A549 (cell line): Measurements from ENCODE around the gene CAMTA1. TPM values are rescaled to one million over a fixed set of nuclear protein-coding genes. Genes with fewer than 3 reads are reported as not detected.

ENCODE experiments used
- ATAC-seq, 2 experiments: fragments of 200-7000 bp in 1 of 2; fragments of >200 bp in 1 of 2; cut with Nextera tagmentation in 1 of 2; cut with Tn5 transposase in 1 of 2; 3 replicates each; pipeline versions ENCODE4 v1.8.0 to v1.9.1; 2018 to 2020; ENCODE audit warnings: mild to moderate bottlenecking in 1 of 2, moderate library complexity in 1 of 2
- CTCF ChIA-PET: fragments of 300-600 bp; sonication (Branson Sonifier 250); formaldehyde crosslinking; extraction: SDS; loops from one replicate; lab custom pipeline; 2021; ENCODE audit warnings: antibody characterized with exemption, inconsistent platforms; lab: Yijun Ruan, JAX
- POLR2A ChIA-PET: fragments of 350-600 bp; formaldehyde crosslinking; extraction: SDS; loops from one replicate; lab custom pipeline; 2021; ENCODE audit warnings: antibody characterized with exemption, inconsistent platforms; lab: Yijun Ruan, JAX
- DNase-seq, 2 experiments: peaks; one replicate each; pipeline versions ENCODE4 v3.0.0 to v3.0.0-alpha.2; 2011 to 2016; ENCODE audit warnings: low read depth in 1 of 2, low spot score in 1 of 2
- FAIRE-seq: peaks from 2 replicates; lab custom pipeline; 2011; peaks lifted over from hg19 to GRCh38; lab: Jason Lieb, UNC
- H3K27ac ChIP-seq, 2 experiments: fragments of >200 bp; sonication (Bioruptor Twin); formaldehyde crosslinking; 3 replicates each; pipeline ENCODE4 v1.5.1; 2016 to 2017
- H3K4me1 ChIP-seq: fragments of >200 bp; sonication (Bioruptor Twin); formaldehyde crosslinking; 3 replicates; pipeline ENCODE4 v1.6.1; 2016
- H3K4me2 ChIP-seq: fragments of >200 bp; sonication (Bioruptor Twin); formaldehyde crosslinking; 3 replicates; pipeline ENCODE4 v1.6.1; 2016
- H3K4me3 ChIP-seq: fragments of >200 bp; sonication (Bioruptor Twin); formaldehyde crosslinking; 3 replicates; pipeline ENCODE4 v1.5.1; 2016
- H3K9me3 ChIP-seq: fragments of >200 bp; sonication (Bioruptor Twin); formaldehyde crosslinking; 3 replicates; pipeline ENCODE4 v1.6.1; 2016
- BHLHE40 ChIP-seq: IDR thresholded peaks from 2 replicates; pipeline ENCODE4 v1.6.1; 2012; ENCODE audit warnings: low read depth, low read length, inconsistent platforms
- CBX8 ChIP-seq: fragments of 200-600 bp; sonication (generic); IDR thresholded peaks from 2 replicates; pipeline ENCODE4 v1.6.1; 2016
- CEBPB ChIP-seq, 2 experiments: fragments of >200 bp in 1 of 2; sonication (Bioruptor Twin) in 1 of 2; formaldehyde crosslinking in 1 of 2; IDR thresholded peaks; 2 replicates each; pipeline ENCODE4 v1.6.1; 2012 to 2016
- EHF ChIP-seq: fragments of 250-450 bp; sonication (Bioruptor Pico); IDR thresholded peaks from 2 replicates; pipeline ENCODE4 v1.5.0; 2020; ENCODE audit warnings: mild to moderate bottlenecking
- EHMT2 ChIP-seq: fragments of 200-600 bp; sonication (generic); IDR thresholded peaks from 2 replicates; pipeline ENCODE4 v1.6.1; 2016; ENCODE audit warnings: antibody characterized with exemption, low read depth, mild to moderate bottlenecking, moderate library complexity
- EP300 ChIP-seq, 2 experiments: fragments of >200 bp; sonication (Bioruptor Twin); formaldehyde crosslinking; IDR thresholded peaks; 2 replicates in 1 of 2; 3 replicates in 1 of 2; pipeline ENCODE4 v1.6.1; 2016 to 2017
- ESRRA ChIP-seq: fragments of 150-350 bp; IDR thresholded peaks from 2 replicates; pipeline ENCODE4 v1.6.1; 2014; ENCODE audit warnings: mild to moderate bottlenecking, low read length, borderline replicate concordance
- FOSB ChIP-seq: fragments of 250-450 bp; sonication (Bioruptor Pico); IDR thresholded peaks from 2 replicates; pipeline ENCODE4 v1.5.0; 2020; ENCODE audit warnings: mild to moderate bottlenecking, moderate library complexity
- FOSL2 ChIP-seq, 2 experiments: fragments of 450-650 bp in 1 of 2; fragments of >200 bp in 1 of 2; sonication (Bioruptor Twin) in 1 of 2; formaldehyde crosslinking; IDR thresholded peaks; 2 replicates each; pipeline versions ENCODE4 v1.5.0 to v1.6.1; 2016 to 2020; ENCODE audit warnings: mild to moderate bottlenecking in 1 of 2, moderate library complexity in 1 of 2
- GATA3 ChIP-seq: IDR thresholded peaks from 2 replicates; pipeline ENCODE4 v1.6.1; 2012; ENCODE audit warnings: borderline replicate concordance
- HDAC2 ChIP-seq: fragments of 200-600 bp; sonication (generic); IDR thresholded peaks from 2 replicates; pipeline ENCODE4 v1.6.1; 2016
- KDM1A ChIP-seq: fragments of 200-600 bp; sonication (generic); IDR thresholded peaks from 2 replicates; pipeline ENCODE4 v1.6.1; 2016; ENCODE audit warnings: low read depth, mild to moderate bottlenecking
- KDM5A ChIP-seq: fragments of 200-600 bp; sonication (generic); IDR thresholded peaks from 2 replicates; pipeline ENCODE4 v1.6.1; 2016; ENCODE audit warnings: antibody characterized with exemption, mild to moderate bottlenecking
- MAFK ChIP-seq: fragments of 450-650 bp; IDR thresholded peaks from 2 replicates; pipeline ENCODE4 v1.6.1; 2014; ENCODE audit not compliant: partially characterized antibody
- MAZ ChIP-seq: fragments of 150-350 bp; IDR thresholded peaks from 2 replicates; pipeline ENCODE4 v1.6.1; 2014; ENCODE audit warnings: antibody characterized with exemption, low read depth, low read length, borderline replicate concordance
- MYC ChIP-seq: IDR thresholded peaks from 2 replicates; pipeline ENCODE4 v1.6.1; 2012; ENCODE audit warnings: mild to moderate bottlenecking, inconsistent platforms, low read length, improper control_type of control experiment, borderline replicate concordance
- NR3C1 ChIP-seq: fragments of >200 bp; sonication (Bioruptor Twin); formaldehyde crosslinking; IDR thresholded peaks from 3 replicates; pipeline ENCODE4 v1.6.1; 2017
- PHF8 ChIP-seq: fragments of 200-600 bp; sonication (generic); IDR thresholded peaks from 2 replicates; pipeline ENCODE4 v1.6.1; 2016; ENCODE audit warnings: low read depth, mild to moderate bottlenecking, antibody characterized with exemption, moderate library complexity, borderline replicate concordance
- RAD21 ChIP-seq, 2 experiments: fragments of >200 bp in 1 of 2; sonication (Bioruptor Twin) in 1 of 2; formaldehyde crosslinking in 1 of 2; IDR thresholded peaks in 1 of 2; conservative IDR thresholded peaks in 1 of 2; 2 replicates in 1 of 2; 3 replicates in 1 of 2; pipeline ENCODE4 v1.6.1; 2012 to 2018; ENCODE audit warnings: inconsistent platforms in 1 of 2
- RARB ChIP-seq: fragments of 250-450 bp; sonication (Bioruptor Pico); IDR thresholded peaks from 2 replicates; pipeline ENCODE4 v1.8.0; 2021; ENCODE audit warnings: mild to moderate bottlenecking, moderate library complexity
- REST ChIP-seq: fragments of 200-600 bp; sonication (generic); IDR thresholded peaks from 2 replicates; pipeline ENCODE4 v1.6.1; 2016; ENCODE audit warnings: antibody characterized with exemption, mild to moderate bottlenecking, moderate library complexity
- RNF2 ChIP-seq: fragments of 200-600 bp; sonication (generic); IDR thresholded peaks from 2 replicates; pipeline ENCODE4 v1.6.1; 2016; ENCODE audit warnings: low read depth, mild to moderate bottlenecking, antibody characterized with exemption, moderate library complexity, borderline replicate concordance
- SREBF2 ChIP-seq: fragments of 450-650 bp; IDR thresholded peaks from 2 replicates; pipeline ENCODE4 v1.6.1; 2014; ENCODE audit warnings: mild to moderate bottlenecking, moderate library complexity
- ZC3H11A ChIP-seq: fragments of 450-650 bp; IDR thresholded peaks from 2 replicates; pipeline ENCODE4 v1.6.1; 2014; ENCODE audit warnings: antibody characterized with exemption, mild to moderate bottlenecking
- WGBS: methylation state at CpG from one replicate; pipeline ENCODE4 v1.1.6; 2017; ENCODE audit errors: missing lambda C conversion rate; 5-methylcytosine and 5-hydroxymethylcytosine counted together
- polyA plus RNA-seq, 4 experiments: library from polyadenylated mRNA; depleted of rRNA in 3 of 4; stranded (reverse); fragments of >200 nt; fragmentation: RNase III in 1 of 4; extraction: RNeasy Plus Mini Kit Qiagen cat#74134 plus additional on column Dnase treatment in 1 of 4; gene quantifications; 2 replicates in 3 of 4; 3 replicates in 1 of 4; pipeline ENCODE4 v1.2.3, GENCODE V29; 2011 to 2017
- TF ChIP-seq, protein P1 (sequence below): IDR thresholded peaks from 2 replicates; pipeline ENCODE4 v1.6.1; 2012
- TF ChIP-seq, protein P2 (sequence below): fragments of >200 bp; sonication (Bioruptor Twin); formaldehyde crosslinking; IDR thresholded peaks from 2 replicates; pipeline ENCODE4 v1.6.1; 2016
- TF ChIP-seq, protein P3 (sequence below): fragments of >200 bp; sonication (Bioruptor Twin); formaldehyde crosslinking; IDR thresholded peaks from 3 replicates; pipeline ENCODE4 v1.6.1; 2016

The CAMTA1 gene
- polyA plus RNA-seq, 2 of the 4 experiments (the other 2 are of a cell fraction) = 58.8 to 75.0 TPM

GRCh38 chr1:7128293-7128692 is 343.0 kb downstream of the CAMTA1 start (continued):
- TF ChIP-seq EHMT2 = no peak
- TF ChIP-seq CEBPB (IDR thresholded peaks at IDR 0.05) = no peak
- TF ChIP-seq, all 56 proteins: peak for 0

DNA sequence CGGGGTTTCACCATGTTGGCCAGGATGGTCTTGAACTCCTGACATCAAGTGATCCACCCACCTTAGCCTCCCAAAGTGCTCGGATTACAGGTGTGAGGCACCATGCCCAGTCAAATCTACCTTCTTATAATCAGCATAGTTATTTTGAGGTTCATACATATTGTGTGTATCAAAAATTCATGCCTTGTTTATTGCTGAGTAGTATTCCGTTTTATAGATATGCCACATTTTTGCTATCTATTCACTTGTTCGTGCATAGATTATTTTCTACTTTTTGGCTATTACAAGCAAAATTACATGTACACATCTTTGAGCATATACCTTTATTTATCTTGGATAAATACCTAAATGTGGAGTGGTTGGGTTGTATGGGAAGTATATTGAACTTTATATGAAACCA is 344.9 kb downstream of the CAMTA1 start:
- H3K9me3 ChIP-seq = no peaks in the 10 kb centered on the region
- no peaks in the 10 kb centered on the region for H3K4me1 ChIP-seq
- FAIRE-seq (no peak), ATAC-seq (no peak), DNase-seq (no peak)
- no peak overlapping the region for H3K4me2 ChIP-seq
- POLR2A ChIA-PET = no interaction called here
- H3K27ac ChIP-seq = no peak overlapping the region
- CTCF ChIA-PET = no interaction called here
- H3K4me3 ChIP-seq = no peak overlapping the region
- TF ChIP-seq MYC (no peak), KDM5A (no peak), EP300 (IDR thresholded peaks at IDR 0.05) (no peak), CBX8 (no peak), ESRRA (no peak), FOSB (CRISPR knock-in tag) (no peak), GATA3 (no peak), EHMT2 (no peak), FOSL2 (IDR thresholded peaks at IDR 0.05) (no peak), FOSL2 (CRISPR knock-in tag; IDR thresholded peaks at IDR 0.05) (no peak), HDAC2 (no peak), PHF8 (no peak), RNF2 (no peak), SREBF2 (no peak)
- TF ChIP-seq, protein P1, sequence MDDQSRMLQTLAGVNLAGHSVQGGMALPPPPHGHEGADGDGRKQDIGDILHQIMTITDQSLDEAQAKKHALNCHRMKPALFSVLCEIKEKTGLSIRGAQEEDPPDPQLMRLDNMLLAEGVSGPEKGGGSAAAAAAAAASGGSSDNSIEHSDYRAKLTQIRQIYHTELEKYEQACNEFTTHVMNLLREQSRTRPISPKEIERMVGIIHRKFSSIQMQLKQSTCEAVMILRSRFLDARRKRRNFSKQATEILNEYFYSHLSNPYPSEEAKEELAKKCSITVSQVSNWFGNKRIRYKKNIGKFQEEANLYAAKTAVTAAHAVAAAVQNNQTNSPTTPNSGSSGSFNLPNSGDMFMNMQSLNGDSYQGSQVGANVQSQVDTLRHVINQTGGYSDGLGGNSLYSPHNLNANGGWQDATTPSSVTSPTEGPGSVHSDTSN = no peak
- TF ChIP-seq, protein P2, sequence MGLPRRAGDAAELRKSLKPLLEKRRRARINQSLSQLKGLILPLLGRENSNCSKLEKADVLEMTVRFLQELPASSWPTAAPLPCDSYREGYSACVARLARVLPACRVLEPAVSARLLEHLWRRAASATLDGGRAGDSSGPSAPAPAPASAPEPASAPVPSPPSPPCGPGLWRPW = no peak
- 82% methylated on average over 4 of the region's 4 CpGs for WGBS

- WGBS = 68% methylated on average over 3 of the region's 3 CpGs
- no peak overlapping the region for H3K4me3 ChIP-seq
- no peaks in the 10 kb centered on the region for H3K9me3 ChIP-seq
- CTCF ChIA-PET = interaction anchor here (0.6 to 1.4 kb wide), 2 partner anchors 65 to 442 kb away, joined by 3 to 4 read pairs; no protein-coding TSS in a partner anchor
- TF ChIP-seq GATA3 (no peak), MAFK (no peak), KDM1A (no peak), REST (no peak), MAZ (no peak), BHLHE40 (no peak), NR3C1 (no peak), EHMT2 (no peak), ZC3H11A (no peak), EHF (CRISPR knock-in tag) (no peak), RARB (no peak), RAD21 (conservative IDR thresholded peaks at IDR 0.05 in 1 of 2, IDR thresholded peaks at IDR 0.05 in 1 of 2) (no peak)
- TF ChIP-seq, protein P3, sequence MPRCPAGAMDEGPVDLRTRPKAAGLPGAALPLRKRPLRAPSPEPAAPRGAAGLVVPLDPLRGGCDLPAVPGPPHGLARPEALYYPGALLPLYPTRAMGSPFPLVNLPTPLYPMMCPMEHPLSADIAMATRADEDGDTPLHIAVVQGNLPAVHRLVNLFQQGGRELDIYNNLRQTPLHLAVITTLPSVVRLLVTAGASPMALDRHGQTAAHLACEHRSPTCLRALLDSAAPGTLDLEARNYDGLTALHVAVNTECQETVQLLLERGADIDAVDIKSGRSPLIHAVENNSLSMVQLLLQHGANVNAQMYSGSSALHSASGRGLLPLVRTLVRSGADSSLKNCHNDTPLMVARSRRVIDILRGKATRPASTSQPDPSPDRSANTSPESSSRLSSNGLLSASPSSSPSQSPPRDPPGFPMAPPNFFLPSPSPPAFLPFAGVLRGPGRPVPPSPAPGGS = no peak
- TF ChIP-seq, protein P2 = no peak
- 0 out of 3 replicates have a peak, but pooled peaks cover under 1% of the 10 kb centered on the region for H3K4me1 ChIP-seq
- no peak overlapping the region for H3K27ac ChIP-seq
- no peak for ATAC-seq
- no peak for DNase-seq
- FAIRE-seq = no peak
- POLR2A ChIA-PET = no interaction called here
- no peak overlapping the region for H3K4me2 ChIP-seq
Observed at GRCh38 chr1:7135493-7135892, 350.2 kb downstream of the CAMTA1 start.
